ENCODE measurements around the gene LGI2.

Gene LGI2

DNA sequence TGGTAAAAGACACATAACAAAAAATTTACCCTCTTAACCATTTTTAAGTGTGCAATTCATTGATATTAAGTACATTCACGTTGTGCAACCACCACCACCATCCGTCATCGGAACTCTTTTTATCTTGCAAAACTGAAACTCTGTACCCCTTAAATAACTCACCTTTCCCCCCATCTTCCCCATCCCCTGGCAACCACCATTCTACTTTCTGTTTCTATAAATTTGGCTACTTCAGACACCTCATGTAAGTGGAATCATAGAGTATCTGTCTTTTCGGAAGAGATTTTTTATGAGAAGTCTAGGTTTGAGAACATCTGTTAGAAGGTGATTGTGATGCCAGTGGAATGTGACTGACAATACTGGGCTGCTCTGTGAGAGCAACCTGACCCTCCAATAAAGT lies 78.1 kb downstream of the LGI2 start:
- peaks cover 4 to 6% of the 10 kb centered on the region in 2 donors for H3K9me3 Mint-ChIP-seq
- H3K27ac Mint-ChIP-seq = no peak overlapping the region
- no peaks in the 10 kb centered on the region for H3K36me3 Mint-ChIP-seq
- H3K4me3 Mint-ChIP-seq = no peak overlapping the region
- H3K4me1 Mint-ChIP-seq = no peaks in the 10 kb centered on the region
- peaks cover 0 to 6% of the 10 kb centered on the region in 2 donors for H3K27me3 Mint-ChIP-seq
- DNase-seq = no peak
- no peak for ATAC-seq (replicated peaks)

DNA sequence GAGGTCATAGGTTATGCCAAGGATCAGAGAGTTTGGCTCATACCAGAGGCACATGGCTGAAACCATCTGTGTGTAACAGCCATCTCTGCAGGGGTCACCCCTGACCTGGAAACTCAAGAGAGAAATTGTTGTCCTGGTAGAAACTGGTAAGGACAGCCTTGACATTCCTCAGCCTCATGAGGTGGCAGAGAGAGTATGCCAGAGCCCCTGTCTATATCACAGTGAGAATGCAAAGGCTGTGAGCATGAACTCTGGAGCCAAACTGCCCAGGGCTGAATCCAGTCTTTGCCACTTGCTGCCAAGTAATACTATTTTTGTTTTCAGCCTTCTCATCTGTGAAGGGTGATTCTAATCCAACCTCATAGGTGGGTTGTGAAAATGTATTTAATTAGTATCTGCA lies 80.8 kb downstream of the LGI2 start:
- DNase-seq (no peak), ATAC-seq (replicated peaks) (no peak)
- H3K27ac Mint-ChIP-seq = no peak overlapping the region
- H3K27me3 Mint-ChIP-seq = peaks cover 4 to 6% of the 10 kb centered on the region in 2 donors
- H3K4me3 Mint-ChIP-seq = no peak overlapping the region
- H3K9me3 Mint-ChIP-seq = peaks cover 9 to 10% of the 10 kb centered on the region in 2 donors
- H3K4me1 Mint-ChIP-seq = no peaks in the 10 kb centered on the region
- H3K36me3 Mint-ChIP-seq = no peaks in the 10 kb centered on the region
